Measurements from ENCODE around the gene CMSS1.

- no peak for TF ChIP-seq ZNF274 (IDR thresholded peaks at IDR 0.05; ENCODE audit: low read depth, low read length)
- no peak for TF ChIP-seq SUZ12 (IDR thresholded peaks at IDR 0.05; ENCODE audit: extremely low read depth, insufficient read depth, insufficient read length)
- TF ChIP-seq YY1 (IDR thresholded peaks at IDR 0.05; ENCODE audit: insufficient read depth, insufficient read length): no peak
Observed at GRCh38 chr3:100003609-100004503, 186.2 kb downstream of the CMSS1 start.
